NCI-H146 treated with DMSO at 0.1 percent for 48 hours (cell line): ENCODE results near the gene COL6A1.
"Not testable (repeated sequence)": the region's sequence is repeated elsewhere in the genome, so short reads cannot be mapped to it uniquely, and the experiment has no call there.

ENCODE experiments used
- DNase-seq: peaks from one replicate; lab custom pipeline; 2025; ENCODE audit not compliant: unreplicated experiment; lab: John Stamatoyannopoulos, UW

COL6A1 gene

GRCh38 chr21:46004168-46004861 lies 22.7 kb downstream of the COL6A1 start:
- no peak for DNase-seq

- no peak for DNase-seq
These were observed 23.5 kb downstream of the COL6A1 start for GRCh38 chr21:46005081-46005480.

GRCh38 chr21:46005481-46005881 lies 23.9 kb downstream of the COL6A1 start:
- no peak for DNase-seq

- DNase-seq = not testable (repeated sequence)
These were observed 24.4 kb downstream of the COL6A1 start for GRCh38 chr21:46005894-46006546.

- no peak for DNase-seq
These were observed 25.2 kb downstream of the COL6A1 start for GRCh38 chr21:46006547-46007491.

GRCh38 chr21:46007492-46007868 lies 25.9 kb downstream of the COL6A1 start:
- DNase-seq = no peak

GRCh38 chr21:46008893-46009621 lies 27.5 kb downstream of the COL6A1 start:
- no peak for DNase-seq

GRCh38 chr21:46009951-46010705 lies 28.6 kb downstream of the COL6A1 start:
- DNase-seq = no peak

GRCh38 chr21:46011267-46011967 lies 29.8 kb downstream of the COL6A1 start:
- no peak for DNase-seq

GRCh38 chr21:46012154-46012553 lies 30.6 kb downstream of the COL6A1 start:
- no peak for DNase-seq

- DNase-seq = no peak
These were observed 33.3 kb downstream of the COL6A1 start for GRCh38 chr21:46014828-46015227.

- DNase-seq = no peak
These were observed 35.6 kb downstream of the COL6A1 start for GRCh38 chr21:46017148-46017547.

GRCh38 chr21:46017695-46018094 lies 36.1 kb downstream of the COL6A1 start:
- no peak for DNase-seq

- no peak for DNase-seq
These were observed 37.0 kb downstream of the COL6A1 start for GRCh38 chr21:46018615-46019014.

- no peak for DNase-seq
These were observed 39.0 kb downstream of the COL6A1 start for GRCh38 chr21:46020581-46020980.

- no peak for DNase-seq
These were observed 39.8 kb downstream of the COL6A1 start for GRCh38 chr21:46021398-46021797.

- no peak for DNase-seq
These were observed 40.5 kb downstream of the COL6A1 start for GRCh38 chr21:46021978-46022544.

- no peak for DNase-seq
These were observed 41.3 kb downstream of the COL6A1 start for GRCh38 chr21:46022551-46023525.
